ENCODE data around the gene PLCB1.

Gene PLCB1

DNA sequence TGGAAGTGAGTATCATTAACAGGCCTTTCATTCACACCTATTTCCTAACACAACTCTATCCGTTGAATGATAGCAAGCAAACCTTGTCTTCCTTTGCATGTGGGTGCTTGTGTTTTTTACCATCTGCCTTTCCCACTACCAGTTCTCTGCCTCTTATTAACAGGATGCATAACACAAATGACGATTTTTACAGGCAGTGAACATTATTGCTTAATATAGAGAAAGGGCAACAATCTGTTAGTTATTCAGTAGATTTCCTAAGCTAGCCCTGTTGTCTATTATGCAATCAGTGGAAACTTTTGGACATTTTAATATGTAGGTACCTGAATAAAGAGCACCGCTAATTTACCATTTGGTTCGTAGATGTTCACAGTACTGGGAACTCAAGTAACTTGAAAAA lies 588.0 kb downstream of the PLCB1 start:
- no peak for DNase-seq (ENCODE audit: low read depth in 2 of 2)

DNA sequence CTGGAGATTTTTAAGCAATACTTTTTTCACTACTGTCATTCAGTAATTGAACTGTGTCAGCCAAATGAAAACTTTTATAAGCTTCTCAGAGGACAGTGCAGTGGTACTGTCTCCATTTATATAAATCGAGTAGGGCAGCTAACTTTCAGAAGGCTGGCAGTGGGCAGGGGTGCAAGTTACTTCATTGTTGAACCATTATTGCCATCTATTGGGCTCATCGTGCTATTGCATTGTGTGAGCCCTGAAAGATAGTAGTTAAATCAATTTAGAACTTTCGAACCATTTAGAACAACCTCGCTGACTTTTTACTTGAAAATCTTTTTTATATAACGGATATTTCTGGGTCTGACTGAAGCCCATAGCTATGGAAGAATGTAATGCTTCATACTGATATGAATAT lies 589.0 kb downstream of the PLCB1 start:
- DNase-seq (ENCODE audit: low read depth in 2 of 2), result no peak

DNA sequence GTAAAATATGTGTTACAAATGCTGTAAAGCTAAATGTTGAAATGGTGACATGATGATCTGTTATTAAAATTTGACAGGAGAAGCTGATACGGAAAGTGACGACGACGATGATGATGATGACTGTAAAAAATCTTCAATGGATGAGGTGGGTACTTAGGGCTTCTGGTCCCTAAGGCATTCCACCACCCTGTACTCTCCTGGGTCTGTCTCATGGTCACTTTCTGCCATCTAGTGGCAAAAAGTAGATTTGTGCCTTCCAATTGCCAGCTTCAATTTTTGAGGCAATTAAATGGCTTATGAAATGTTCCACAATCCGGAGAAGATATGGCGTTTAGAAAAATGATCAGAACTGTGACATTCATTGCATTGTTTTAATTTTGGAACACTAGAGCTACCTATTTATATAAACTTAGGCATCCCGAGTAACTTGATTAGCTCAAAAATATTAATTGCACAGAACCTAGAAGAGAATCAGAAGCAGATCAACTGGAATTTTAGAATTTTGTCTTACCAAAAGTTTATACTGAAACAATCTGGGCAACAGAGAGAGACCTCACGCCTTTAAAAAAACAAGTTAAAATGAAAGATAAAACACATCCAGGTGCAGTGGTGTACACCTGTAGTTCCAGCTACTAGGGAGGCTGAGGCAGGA lies 590.3 kb downstream of the PLCB1 start:
- no peak for DNase-seq (ENCODE audit: low read depth in 2 of 2)

DNA sequence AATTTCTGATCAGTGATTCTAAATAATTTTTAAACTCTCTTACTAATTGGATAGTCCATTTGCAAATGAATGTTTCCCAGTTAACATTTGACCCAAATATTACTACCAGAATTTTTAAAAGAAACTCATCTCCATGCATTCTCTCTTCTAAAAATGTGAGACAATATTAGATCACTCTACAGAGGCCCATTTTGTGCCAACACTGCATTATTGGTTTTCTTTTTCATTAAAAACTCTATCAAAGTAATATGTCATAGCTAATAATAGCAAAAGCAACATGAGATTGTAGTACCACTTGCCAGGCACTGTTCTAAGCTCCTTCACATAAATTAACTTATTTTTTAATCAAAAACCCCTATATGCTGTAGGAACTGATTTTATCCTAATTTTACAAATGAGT lies 591.2 kb downstream of the PLCB1 start:
- DNase-seq (ENCODE audit: low read depth in 2 of 2), result no peak

DNA sequence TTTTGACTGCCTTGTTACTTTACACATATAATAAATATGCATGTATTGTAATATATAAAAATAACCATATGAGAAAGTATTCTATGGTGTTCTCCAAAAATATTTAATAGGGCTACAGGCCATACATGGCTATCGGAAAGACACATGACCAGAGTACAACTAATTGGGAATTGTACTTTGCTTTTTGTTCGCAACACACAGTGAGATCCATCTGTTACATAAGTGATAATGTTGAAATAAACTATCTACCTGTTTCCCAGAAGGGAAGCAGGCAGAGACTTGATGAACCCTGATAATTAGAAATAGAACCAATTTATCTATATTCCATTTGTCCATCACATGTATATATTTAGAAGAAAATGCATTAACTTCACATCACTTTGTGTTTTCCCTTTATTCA lies 592.8 kb downstream of the PLCB1 start:
- DNase-seq (ENCODE audit: low read depth in 2 of 2), result no peak

DNA sequence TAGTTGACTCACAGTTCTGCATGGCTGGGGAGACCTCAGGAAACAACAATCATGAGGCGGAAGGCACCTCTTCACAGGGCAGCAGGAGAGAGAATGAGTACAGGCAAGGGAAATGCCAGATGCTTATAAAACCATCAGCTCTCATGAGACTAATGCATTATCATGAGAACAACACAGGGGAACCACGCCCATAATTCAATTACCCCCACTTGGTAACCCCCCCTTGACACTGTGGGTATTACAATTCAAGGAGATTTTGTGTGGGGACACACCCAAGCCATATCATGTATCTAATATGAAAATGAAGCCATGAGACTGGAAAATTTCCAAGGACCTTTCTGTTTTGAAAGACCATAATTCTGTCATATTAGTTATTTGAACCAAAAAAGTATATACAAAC lies 594.4 kb downstream of the PLCB1 start:
- no peak for DNase-seq (ENCODE audit: low read depth in 2 of 2)

DNA sequence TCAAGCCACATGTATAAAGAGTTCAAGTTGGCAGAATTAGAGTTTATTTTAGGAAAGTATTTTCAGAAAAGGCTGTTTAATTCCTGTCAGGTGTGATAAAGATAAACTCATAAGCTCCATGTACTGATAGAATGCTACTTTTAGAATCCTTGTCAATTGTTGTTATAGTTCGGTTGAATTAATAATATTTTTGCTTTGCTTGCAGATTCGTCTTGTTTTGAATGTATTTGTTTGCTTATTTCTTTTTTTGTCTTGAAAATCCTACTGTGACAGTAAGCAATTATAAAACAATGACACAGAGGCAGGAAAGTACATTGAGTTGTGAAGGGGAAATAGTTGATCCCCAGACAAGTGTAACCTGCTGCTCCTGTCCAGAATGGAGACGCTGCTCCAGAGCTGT lies 602.9 kb downstream of the PLCB1 start:
- DNase-seq (ENCODE audit: low read depth in 2 of 2), result no peak

DNA sequence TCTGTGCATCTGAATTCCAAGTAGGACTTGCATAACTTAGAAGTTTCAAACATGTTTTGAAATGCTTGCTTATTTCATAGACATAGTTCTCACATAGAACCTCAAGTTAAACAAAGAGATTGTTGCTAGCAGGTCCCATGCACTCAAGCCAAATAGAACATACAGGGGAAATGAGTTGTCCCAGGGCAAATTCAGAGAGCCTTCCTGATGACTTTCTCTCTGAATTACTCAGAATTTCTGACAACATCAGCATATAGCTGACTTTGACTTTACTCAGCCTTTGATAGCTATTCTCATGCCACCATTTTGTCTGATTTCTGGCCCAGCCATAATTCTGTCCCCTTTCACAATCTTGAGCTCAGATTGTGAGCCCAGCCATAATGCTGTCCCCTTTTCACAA lies 603.6 kb downstream of the PLCB1 start:
- no peak for DNase-seq (ENCODE audit: low read depth in 2 of 2)

DNA sequence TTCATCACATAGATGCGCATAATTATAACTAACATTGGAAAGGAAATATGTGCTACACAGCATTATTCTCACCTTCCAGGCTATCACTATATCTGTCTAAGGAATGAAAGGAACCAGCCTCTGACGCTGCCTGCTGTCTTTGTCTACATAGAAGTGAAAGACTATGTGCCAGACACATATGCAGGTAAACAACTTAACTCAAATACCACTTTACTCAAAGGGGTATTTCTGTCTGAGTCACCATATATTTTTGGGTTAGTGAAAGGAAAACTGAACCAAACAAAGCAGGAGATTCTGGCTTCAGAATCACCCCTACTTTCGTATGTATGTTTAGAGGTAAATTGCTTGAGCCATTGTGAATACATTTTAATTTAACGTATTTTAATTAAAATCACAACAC lies 608.2 kb downstream of the PLCB1 start:
- DNase-seq (ENCODE audit: low read depth in 2 of 2), result no peak

DNA sequence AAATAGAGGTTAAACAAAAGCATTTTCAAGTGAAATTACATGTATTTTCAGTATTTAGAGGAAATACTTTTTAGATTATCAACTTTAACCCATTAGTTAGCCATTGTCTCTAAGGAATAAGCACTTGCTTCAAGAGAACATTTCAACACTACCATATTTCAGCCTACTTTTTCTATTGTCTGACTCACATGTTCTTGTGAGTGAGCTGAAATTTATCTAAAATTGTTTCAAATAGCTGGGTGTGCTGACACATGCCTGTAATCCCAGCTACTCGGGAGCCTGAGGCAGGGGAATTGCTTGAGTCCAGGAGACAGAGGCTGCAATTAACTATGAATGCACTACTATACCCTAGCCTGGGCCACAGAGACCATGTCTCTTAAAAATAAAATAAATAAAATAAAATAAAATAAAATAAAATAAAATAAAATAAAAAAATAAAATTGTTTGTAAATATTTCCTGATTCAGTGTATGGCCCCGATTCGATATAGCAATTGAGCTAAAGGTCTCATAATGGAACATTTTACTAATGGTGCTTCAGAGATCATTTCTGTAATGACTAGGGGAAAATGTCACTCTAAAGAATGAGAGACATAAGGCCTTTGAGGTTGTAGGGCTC lies 612.3 kb downstream of the PLCB1 start:
- no peak for DNase-seq (ENCODE audit: low read depth in 2 of 2)

DNA sequence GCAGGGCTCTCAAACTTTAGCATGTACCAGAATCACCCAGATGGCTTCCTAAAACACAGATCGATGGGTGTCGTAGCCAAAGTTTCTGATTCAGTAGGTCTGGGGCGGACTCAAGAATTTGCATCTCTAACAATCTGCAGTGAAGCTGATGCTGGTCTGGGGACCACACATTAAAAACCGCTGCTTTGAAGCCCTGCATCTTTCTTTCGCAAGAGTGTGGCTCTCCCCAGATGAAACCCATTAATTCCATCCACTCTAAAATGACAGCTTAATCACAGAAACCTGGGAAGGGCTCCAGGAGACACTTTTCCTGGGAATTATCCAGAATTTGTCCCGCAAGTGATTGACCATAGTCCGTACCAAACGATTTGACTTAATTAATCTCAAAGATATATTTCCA lies 617.0 kb downstream of the PLCB1 start:
- no peak for DNase-seq (ENCODE audit: low read depth in 2 of 2)

DNA sequence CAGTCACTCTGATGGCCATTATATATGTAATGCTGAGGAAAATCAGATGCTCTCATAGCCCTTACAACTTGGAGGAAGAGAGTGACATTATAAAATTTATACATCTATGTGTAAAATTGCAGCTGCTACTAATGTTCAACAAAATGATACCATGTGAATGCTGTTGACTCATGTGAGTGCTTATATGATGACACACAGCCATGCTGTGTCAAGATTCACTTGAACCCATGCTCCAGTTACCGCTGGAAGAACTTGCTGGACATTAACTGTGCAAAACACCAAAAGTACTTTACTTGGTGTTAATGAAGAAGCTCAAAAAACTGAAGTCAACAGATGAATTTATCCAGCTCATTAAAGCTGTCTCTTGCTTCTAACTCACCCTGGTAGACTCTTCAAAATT lies 617.9 kb downstream of the PLCB1 start:
- no peak for DNase-seq (ENCODE audit: low read depth in 2 of 2)

DNA sequence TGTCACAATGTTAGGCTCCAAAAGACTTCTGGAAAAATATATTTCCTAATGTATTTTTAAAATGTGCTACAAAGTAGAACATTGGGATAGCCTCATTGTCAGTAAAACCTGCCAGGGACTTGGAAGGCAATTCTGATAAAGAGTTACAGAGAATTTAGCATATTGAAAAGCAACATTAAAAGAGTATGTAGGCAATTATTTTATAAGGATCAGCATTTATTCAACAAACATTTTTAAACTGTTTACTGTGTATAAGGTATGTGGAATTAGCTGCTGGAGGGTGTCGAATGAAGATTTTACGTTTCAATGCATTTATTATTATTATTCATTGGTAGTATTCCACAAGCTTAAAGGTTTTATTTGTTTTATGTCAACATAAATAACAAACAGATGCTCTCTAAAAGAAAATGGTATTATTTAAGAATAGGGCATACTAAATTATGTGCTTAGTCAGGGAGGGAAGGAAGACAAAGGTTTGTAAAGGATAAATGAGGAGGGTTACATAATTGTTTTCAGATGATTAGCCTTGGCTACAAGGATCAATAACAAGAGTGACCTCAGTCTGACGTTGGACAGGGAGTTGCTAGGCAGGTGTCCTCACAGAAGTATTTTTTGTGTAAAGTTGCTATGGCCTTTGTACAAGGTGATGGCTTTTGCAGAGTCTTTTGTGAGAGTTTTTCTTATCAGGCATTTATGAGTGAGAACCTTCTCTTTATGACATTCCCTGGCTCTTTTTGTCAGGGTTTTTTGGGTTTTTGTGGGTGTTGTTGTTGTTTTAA lies 623.5 kb downstream of the PLCB1 start:
- no peak for DNase-seq (ENCODE audit: low read depth in 2 of 2)

DNA sequence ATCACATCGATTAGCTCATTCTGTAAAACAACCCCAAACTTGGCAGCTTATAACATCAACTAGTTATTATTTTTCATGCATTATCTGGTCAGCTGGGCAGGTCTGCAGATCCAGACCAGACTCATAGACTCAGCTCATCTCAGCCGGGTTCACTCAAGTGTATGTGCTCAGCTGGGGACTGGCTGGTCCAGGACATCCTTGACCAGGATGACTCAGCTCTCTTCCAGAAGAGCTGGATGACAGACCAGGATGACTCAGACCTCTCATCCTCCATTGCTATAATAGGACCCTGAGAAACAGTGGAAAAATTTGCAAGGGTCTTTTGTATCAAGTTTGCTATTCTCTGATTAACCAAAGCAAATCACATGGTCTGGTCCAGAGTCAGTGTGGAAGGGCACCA lies 624.3 kb downstream of the PLCB1 start:
- DNase-seq (ENCODE audit: low read depth in 2 of 2), result no peak

DNA sequence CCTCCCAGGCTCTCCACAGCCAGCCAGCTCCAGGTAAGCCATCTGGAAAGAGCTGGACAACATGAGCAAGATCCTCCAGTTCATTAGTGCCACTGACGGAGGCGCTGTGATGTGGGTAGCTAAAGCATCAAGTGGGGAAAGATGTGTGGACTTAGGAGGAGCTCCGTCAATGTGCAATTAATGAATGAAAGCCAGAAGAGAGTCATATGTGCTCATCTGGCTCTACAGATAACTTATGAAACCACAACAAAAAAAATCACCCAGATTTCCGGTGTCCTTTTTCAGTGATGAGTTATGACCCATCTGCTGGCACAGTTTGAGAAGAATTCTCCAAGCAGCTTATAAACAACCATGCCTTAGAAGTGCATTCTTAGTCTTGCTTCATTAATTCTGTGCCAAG lies 625.1 kb downstream of the PLCB1 start:
- DNase-seq (ENCODE audit: low read depth in 2 of 2), result no peak

DNA sequence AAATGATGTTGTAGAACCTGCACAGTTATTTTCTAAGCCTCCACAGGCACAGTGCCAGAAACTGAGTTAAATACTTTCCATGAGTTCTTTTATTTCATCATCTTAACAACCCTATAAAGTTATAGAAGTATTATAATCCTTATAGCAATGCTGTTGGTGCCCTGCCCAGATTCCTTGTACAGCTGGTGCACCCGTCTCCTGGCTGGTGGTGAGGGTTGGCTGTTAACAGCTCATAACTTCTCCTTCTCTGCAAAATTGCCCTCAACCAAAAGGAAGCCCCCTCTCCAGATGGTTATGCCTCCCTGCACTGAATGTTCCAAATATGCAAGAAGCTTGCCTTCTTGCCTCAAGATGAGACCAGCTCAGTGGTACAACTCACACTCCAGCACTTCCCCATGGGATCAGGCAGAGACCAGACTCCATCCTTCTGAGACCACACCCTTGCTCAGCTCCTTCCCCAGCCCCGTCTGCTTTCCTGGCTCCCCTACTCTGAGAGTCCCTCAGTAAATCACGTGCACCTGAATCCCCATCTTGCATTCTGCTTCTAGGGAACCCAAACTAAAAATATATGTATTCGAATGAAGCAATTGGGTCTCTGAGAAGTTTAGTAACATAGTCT lies 632.4 kb downstream of the PLCB1 start:
- no peak for DNase-seq (ENCODE audit: low read depth in 2 of 2)

DNA sequence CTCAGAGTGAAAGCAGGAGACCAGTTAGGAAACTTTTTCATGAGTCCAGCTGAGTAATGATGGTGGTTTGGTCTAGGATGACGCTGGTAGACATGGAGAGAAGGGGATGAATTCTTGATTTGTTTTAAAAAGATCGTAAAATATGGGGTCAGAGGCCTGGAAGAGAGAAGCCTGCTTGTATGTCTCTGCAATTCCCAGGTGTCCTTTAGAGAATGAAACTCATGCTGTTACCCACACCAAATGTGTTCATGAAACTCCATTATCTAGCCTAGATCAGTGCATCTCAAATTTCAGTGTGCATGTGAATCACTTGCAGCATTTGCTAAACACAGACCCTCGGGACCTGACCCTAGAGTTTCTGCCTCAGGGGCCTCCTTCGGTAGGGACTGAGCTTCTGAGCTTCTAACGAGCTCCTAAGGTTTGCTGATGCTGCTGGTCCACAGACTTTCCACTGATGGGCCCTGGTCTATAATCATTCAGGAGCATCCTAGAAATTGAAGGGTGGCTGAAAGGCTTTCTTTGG lies 634.9 kb downstream of the PLCB1 start:
- no peak for DNase-seq (ENCODE audit: low read depth in 2 of 2)

DNA sequence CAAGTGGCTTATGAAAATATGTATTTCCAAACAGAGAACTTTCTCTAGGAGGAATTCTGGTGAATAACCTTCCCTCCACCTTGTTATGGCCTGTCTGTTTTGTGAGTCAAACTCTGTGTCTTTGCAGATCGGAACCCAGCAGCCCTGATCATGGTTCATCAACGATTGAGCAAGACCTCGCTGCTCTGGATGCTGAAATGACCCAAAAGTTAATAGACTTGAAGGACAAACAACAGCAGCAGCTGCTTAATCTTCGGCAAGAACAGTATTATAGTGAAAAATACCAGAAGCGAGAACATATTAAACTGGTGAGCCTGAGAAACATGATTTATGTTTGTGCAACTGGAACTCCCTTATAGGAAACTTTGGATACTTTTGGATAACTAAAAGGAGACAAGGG lies 642.3 kb downstream of the PLCB1 start:
- no peak for DNase-seq (ENCODE audit: low read depth in 2 of 2)

DNA sequence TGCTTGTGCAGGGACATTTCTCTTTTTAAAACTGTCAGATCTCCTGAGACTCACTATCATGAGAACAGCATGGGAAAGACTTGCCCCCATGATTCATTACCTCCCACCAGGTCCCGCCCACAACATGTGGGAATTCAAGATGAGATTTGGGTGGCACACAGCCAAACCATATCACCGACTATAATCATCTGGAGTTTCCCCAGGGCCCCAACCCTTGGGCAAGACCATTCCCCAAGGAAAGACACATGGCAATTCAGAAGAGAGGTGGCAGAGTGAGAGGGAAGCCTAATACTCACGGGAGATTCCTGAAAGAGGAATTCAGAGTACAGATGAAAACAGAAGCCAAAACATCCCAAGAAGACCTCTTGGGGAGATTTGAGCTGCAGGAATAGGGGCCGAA lies 645.8 kb downstream of the PLCB1 start:
- no peak for DNase-seq (ENCODE audit: low read depth in 2 of 2)

DNA sequence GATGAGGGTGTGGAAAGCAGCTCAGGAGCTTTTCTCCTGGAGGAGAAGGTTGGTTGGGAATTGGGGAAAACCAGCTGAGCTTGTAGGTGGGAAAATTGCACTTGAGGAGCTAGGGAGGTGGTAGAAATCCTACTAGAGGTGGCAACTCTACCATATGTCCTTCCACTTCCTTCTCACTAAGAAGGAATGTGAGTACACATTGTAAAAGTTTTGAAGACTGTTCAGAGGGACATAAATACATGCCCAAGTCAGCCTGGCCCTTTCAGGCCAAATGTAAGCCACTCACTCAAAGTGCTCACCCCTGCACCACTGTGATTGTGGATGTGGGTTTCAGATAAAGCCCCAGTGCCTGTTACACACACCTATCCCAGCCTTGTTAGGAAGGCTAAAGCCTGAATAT lies 646.3 kb downstream of the PLCB1 start:
- DNase-seq (ENCODE audit: low read depth in 2 of 2), result no peak

DNA sequence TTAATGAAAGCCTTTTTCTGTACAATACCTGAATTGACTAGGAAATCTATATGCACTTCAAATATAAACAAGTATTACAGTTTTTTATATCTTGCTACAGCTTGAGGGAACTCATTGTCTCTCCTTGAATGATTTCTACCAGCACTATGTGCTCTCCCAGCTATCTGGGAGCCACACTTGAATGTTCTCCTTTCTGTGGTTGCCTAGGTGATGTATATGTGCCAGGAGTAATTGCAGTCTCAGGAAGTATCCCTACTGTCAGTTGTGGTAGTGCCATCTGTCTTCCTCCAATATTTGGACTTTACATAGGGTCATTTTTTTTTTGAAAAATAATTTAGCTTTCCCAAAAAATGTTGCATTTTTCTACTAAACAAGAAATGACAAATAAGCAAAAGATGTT lies 648.8 kb downstream of the PLCB1 start:
- DNase-seq (ENCODE audit: low read depth in 2 of 2), result no peak

DNA sequence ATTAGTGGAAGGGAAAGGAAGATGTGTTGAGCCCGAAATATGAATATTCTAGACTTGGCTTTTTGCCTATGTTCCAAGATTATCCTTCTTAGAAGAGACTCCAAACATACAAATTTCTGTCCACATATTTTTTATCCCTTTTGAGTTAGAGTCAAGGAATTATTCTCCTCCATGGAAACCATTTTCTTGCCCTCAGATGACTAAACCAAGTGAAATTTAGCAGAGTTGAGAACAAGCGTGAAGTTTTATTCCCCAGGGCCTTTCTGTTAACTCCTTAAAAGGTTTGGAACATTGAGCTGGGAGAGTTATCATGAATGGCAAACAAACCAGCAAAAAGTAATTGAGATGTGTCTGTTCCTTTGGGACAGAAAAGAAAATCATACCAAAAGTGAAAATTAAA lies 650.7 kb downstream of the PLCB1 start:
- no peak for DNase-seq (ENCODE audit: low read depth in 2 of 2)

DNA sequence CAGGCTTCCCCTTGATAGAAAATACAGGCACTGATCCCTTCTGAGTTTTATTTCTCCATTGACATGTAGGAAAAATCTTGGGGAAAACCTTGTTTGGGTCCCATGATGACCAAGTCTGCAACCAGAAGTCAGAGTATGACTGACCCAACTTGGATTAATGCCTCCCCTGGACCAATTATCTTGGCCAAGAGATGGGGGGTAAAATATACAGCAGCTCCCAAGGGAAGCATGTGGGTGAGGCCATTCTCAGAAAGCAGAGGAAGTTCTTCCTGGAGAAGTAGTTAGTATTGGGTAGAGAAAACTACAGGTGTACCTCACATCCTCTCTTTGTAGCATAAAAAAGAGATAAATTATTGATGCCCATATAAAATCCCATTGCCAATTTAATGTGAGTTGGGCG lies 651.7 kb downstream of the PLCB1 start:
- DNase-seq (ENCODE audit: low read depth in 2 of 2), result no peak
